Progenitor cell of endocrine pancreas (in vitro differentiated cells): ENCODE measurements around the gene DENND1A. TPM values are rescaled to one million over a fixed set of nuclear protein-coding genes. Genes with fewer than 3 reads are reported as not detected.

Experiments
- DNase-seq: peaks from one replicate; pipeline ENCODE4 v3.0.0; 2021; ENCODE audit warnings: low spot score; ENCODE audit not compliant: unreplicated experiment
- H3K27ac Mint-ChIP-seq: 2 replicates; pipeline ENCODE4 v1.8.0; 2021; ENCODE audit warnings: mild to moderate bottlenecking, moderate library complexity, mixed read lengths
- H3K27me3 Mint-ChIP-seq: 2 replicates; pipeline ENCODE4 v1.8.0; 2021; ENCODE audit warnings: mixed read lengths
- H3K36me3 Mint-ChIP-seq: 2 replicates; pipeline ENCODE4 v1.8.0; 2022; ENCODE audit warnings: mixed read lengths; ENCODE audit not compliant: insufficient read depth
- H3K4me1 Mint-ChIP-seq: 2 replicates; pipeline ENCODE4 v1.8.0; 2021; ENCODE audit warnings: low read depth, mixed read lengths
- H3K4me3 Mint-ChIP-seq: 2 replicates; pipeline ENCODE4 v1.8.0; 2021; ENCODE audit warnings: low read depth, mild to moderate bottlenecking, moderate library complexity, mixed read lengths
- H3K9me3 Mint-ChIP-seq: 2 replicates; pipeline ENCODE4 v1.8.0; 2021; ENCODE audit warnings: low read depth, mixed read lengths
- CTCF ChIP-seq: fragments of 200-600 bp; sonication (generic); IDR thresholded peaks from one replicate; pipeline ENCODE4 v1.5.0; 2021; ENCODE audit warnings: antibody characterized with exemption, mild to moderate bottlenecking; ENCODE audit not compliant: unreplicated experiment
- total RNA-seq: library from RNA; stranded (reverse); gene quantifications from 2 replicates; pipeline ENCODE4 v1.2.1, GENCODE V29; 2021

Gene DENND1A
- total RNA-seq, 1 donor from 2014 or later, result 20.1 TPM

- no peaks in the 10 kb centered on the region for H3K9me3 Mint-ChIP-seq
- no peak for TF ChIP-seq CTCF
- H3K4me1 Mint-ChIP-seq, result peaks cover 17% of the 10 kb centered on the region
- no peak for DNase-seq
- peaks cover 17% of the 10 kb centered on the region for H3K27me3 Mint-ChIP-seq
- peaks cover 4% of the 10 kb centered on the region for H3K36me3 Mint-ChIP-seq
- no peak overlapping the region for H3K27ac Mint-ChIP-seq
- no peak overlapping the region for H3K4me3 Mint-ChIP-seq
These were observed 554.3 kb downstream of the DENND1A start for GRCh38 chr9:123375469-123376132.

- peaks cover 23% of the 10 kb centered on the region for H3K27me3 Mint-ChIP-seq
- no peak for TF ChIP-seq CTCF
- peaks cover 7% of the 10 kb centered on the region for H3K36me3 Mint-ChIP-seq
- peak overlapping the region; percentile 88 for H3K27ac Mint-ChIP-seq
- no peak for DNase-seq
- no peak overlapping the region for H3K4me3 Mint-ChIP-seq
- H3K9me3 Mint-ChIP-seq, result no peaks in the 10 kb centered on the region
- peaks cover 17% of the 10 kb centered on the region for H3K4me1 Mint-ChIP-seq
These were observed 556.0 kb downstream of the DENND1A start for GRCh38 chr9:123373946-123374345.

- no peak overlapping the region for H3K27ac Mint-ChIP-seq
- no peak for TF ChIP-seq CTCF
- H3K4me3 Mint-ChIP-seq, result no peak overlapping the region
- no peaks in the 10 kb centered on the region for H3K9me3 Mint-ChIP-seq
- no peak for DNase-seq
- peaks cover 17% of the 10 kb centered on the region for H3K4me1 Mint-ChIP-seq
- H3K27me3 Mint-ChIP-seq, result peaks cover 23% of the 10 kb centered on the region
- H3K36me3 Mint-ChIP-seq, result peaks cover 7% of the 10 kb centered on the region
These were observed 556.4 kb downstream of the DENND1A start for GRCh38 chr9:123373447-123373923.

GRCh38 chr9:123372766-123373446 is 557.0 kb downstream of the DENND1A start:
- Mint-ChIP-seq H3K9me3 (no peaks in the 10 kb centered on the region), H3K4me3 (no peak overlapping the region), H3K27me3 (peaks cover 23% of the 10 kb centered on the region), H3K4me1 (peaks cover 17% of the 10 kb centered on the region), H3K36me3 (peaks cover 7% of the 10 kb centered on the region), H3K27ac (peak overlapping the region; percentile 76)
- no peak for DNase-seq
- no peak for TF ChIP-seq CTCF

- Mint-ChIP-seq H3K4me1 (peaks cover 13% of the 10 kb centered on the region), H3K9me3 (no peaks in the 10 kb centered on the region), H3K36me3 (peaks cover 7% of the 10 kb centered on the region), H3K27ac (peak overlapping the region; percentile 76), H3K27me3 (peaks cover 26% of the 10 kb centered on the region), H3K4me3 (no peak overlapping the region)
- no peak for TF ChIP-seq CTCF
- no peak for DNase-seq
These were observed 557.9 kb downstream of the DENND1A start for GRCh38 chr9:123371805-123372590.
